Measurements from ENCODE around the gene CFAP90. TPM values are rescaled to one million over a fixed set of nuclear protein-coding genes. Genes with fewer than 3 reads are reported as not detected.

Gene CFAP90
- total and polyA plus RNA-seq, 2 of the 8 experiments (the other 6 are each of a cell fraction or from before 2014, with no cell fraction given): 0.39 to 0.92 TPM

- no peak overlapping the region for H2BK5ac ChIP-seq (ENCODE audit: low read depth, low read length)
- no peak overlapping the region for H2BK12ac ChIP-seq (ENCODE audit: low read depth, low read length)
- peaks cover 2 to 15% (median 6%) of the 10 kb centered on the region in 4 experiments; a peak in 7 of 8 replicates for H3K36me3 ChIP-seq (ENCODE audit: control insufficient read depth in 2 of 4, insufficient read depth in 4 of 4, low read length in 3 of 4)
- H3K4me3 ChIP-seq (ENCODE audit: extremely low read depth in 1 of 4, insufficient read depth in 2 of 4, low read depth in 3 of 4, low read length in 4 of 4): no peak overlapping the region
- ChIA-PET CTCF (ENCODE audit: partially characterized antibody) (interaction anchor here (0.8 to 6.8 kb wide), 18 partner anchors 10 to 1035 kb away, joined by 3 to 35 read pairs (median 4); partner anchors contain the start of genes FASTKD3 and MTRR), POLR2A (ENCODE audit: partially characterized antibody) (interaction anchor here (2.3 kb wide), 1 partner anchor 13 kb away, joined by 5 read pairs; the partner anchor contains the start of genes FASTKD3 and MTRR)
- H3K4ac ChIP-seq (replicated peaks; ENCODE audit: insufficient read length, low read depth, low read length): no peak overlapping the region
- no peak overlapping the region for H3K27ac ChIP-seq (ENCODE audit: low read depth, low read length)
- H2BK20ac ChIP-seq (ENCODE audit: low read length): no peak overlapping the region
- H3K9ac ChIP-seq (replicated peaks in 1 of 4; ENCODE audit: extremely low read depth in 1 of 4, low read depth in 3 of 4, low read length in 3 of 4): no peak overlapping the region
- no peak overlapping the region for H4K91ac ChIP-seq (replicated peaks; ENCODE audit: insufficient read length, low read length)
- no peak overlapping the region for H3K14ac ChIP-seq (ENCODE audit: insufficient read length)
- WGBS, 2 experiments (ENCODE audit: extremely low coverage in 1 of 2, insufficient coverage in 1 of 2, insufficient read length in 1 of 2, insufficient replicate concordance in 2 of 2, low coverage in 1 of 2, low lambda C conversion rate in 2 of 2, missing lambda C conversion rate in 1 of 2): 91% methylated on average over 3 of the region's 3 CpGs; no CpG with 5 or more reads in 1 of the 2 experiments
- peaks cover 0 to 2% (median 1%) of the 10 kb centered on the region in 4 experiments; a peak in 2 of 7 replicates for H3K27me3 ChIP-seq (replicated peaks in 1 of 4; ENCODE audit: control insufficient read depth in 3 of 4, extremely low read depth in 1 of 4, insufficient read depth in 3 of 4, low read length in 3 of 4)
- no peak overlapping the region for H3K18ac ChIP-seq (ENCODE audit: extremely low read depth, low read length)
- H3K56ac ChIP-seq (replicated peaks; ENCODE audit: insufficient read length, low read depth, low read length): no peak overlapping the region
- no peak overlapping the region for H2BK120ac ChIP-seq (replicated peaks; ENCODE audit: low read depth, low read length)
- no peaks in the 10 kb centered on the region for H4K20me1 ChIP-seq (replicated peaks in 1 of 2; ENCODE audit: control insufficient read depth in 1 of 2, insufficient read depth in 2 of 2, low read length in 2 of 2)
- no peak overlapping the region for H2BK15ac ChIP-seq (ENCODE audit: low read length)
- no peak overlapping the region for H4K5ac ChIP-seq (ENCODE audit: insufficient read length, low read depth, low read length)
- TF ChIP-seq YY1 (IDR thresholded peaks at IDR 0.05; ENCODE audit: low read depth, low read length) (no peak), RBBP5 (IDR thresholded peaks at IDR 0.05; ENCODE audit: borderline replicate concordance, low read depth, low read length) (no peak), EGR1 (IDR thresholded peaks at IDR 0.05; ENCODE audit: borderline replicate concordance, low read depth, low read length) (no peak), TEAD4 (IDR thresholded peaks at IDR 0.05; ENCODE audit: low read depth, low read length) (no peak), BCL11A (IDR thresholded peaks at IDR 0.05; ENCODE audit: low read depth in 2 of 2, low read length in 2 of 2) (no peak), RNF2 (IDR thresholded peaks at IDR 0.05; ENCODE audit: borderline replicate concordance, low read depth, low read length, missing control alignments, poor library complexity, severe bottlenecking) (no peak), TAF7 (optimal IDR thresholded peaks at IDR 0.05; ENCODE audit: borderline replicate concordance, low read depth, low read length) (no peak), EZH2 (IDR thresholded peaks at IDR 0.05; ENCODE audit: low read depth, low read length, severe bottlenecking) (no peak), KDM5A (IDR thresholded peaks at IDR 0.05; ENCODE audit: low read length) (no peak), MAFK (IDR thresholded peaks at IDR 0.05; ENCODE audit: low read depth, low read length) (no peak), ZNF274 (IDR thresholded peaks at IDR 0.05; ENCODE audit: borderline replicate concordance, extremely low read depth, low read length) (no peak), HDAC2 (IDR thresholded peaks at IDR 0.05; ENCODE audit: borderline replicate concordance in 1 of 2, low read depth in 2 of 2, low read length in 2 of 2) (no peak)
- no peak overlapping the region for H3K4me2 ChIP-seq (ENCODE audit: insufficient read depth in 1 of 2, low read depth in 2 of 2, low read length in 2 of 2)
- no peak for FAIRE-seq
- no peaks in the 10 kb centered on the region for H3K9me3 ChIP-seq (ENCODE audit: insufficient read depth in 2 of 2, low read depth in 1 of 2, low read length in 1 of 2)
- H4K8ac ChIP-seq (ENCODE audit: extremely low read depth, insufficient read depth, low read length): no peak overlapping the region
- no peak overlapping the region for H2AFZ ChIP-seq (ENCODE audit: low read length)
- H3K79me1 ChIP-seq (ENCODE audit: low read depth, low read length): no peaks in the 10 kb centered on the region
- no peak overlapping the region for H3K23ac ChIP-seq (ENCODE audit: insufficient read length)
- H3K4me1 ChIP-seq (replicated peaks in 1 of 4; ENCODE audit: control insufficient read depth in 3 of 4, insufficient read depth in 4 of 4, low read length in 3 of 4): 0 out of 7 replicates have a peak, but pooled peaks cover 0 to 3% (median 0%) of the 10 kb centered on the region in 4 experiments
- H2AK5ac ChIP-seq (ENCODE audit: low read depth, low read length): no peak overlapping the region
- no peak for DNase-seq (ENCODE audit: low read depth in 1 of 2, low spot score in 2 of 2)
- H3K23me2 ChIP-seq (ENCODE audit: low read depth, low read length): peaks cover 3% of the 10 kb centered on the region; the same call in 1 of the 2 replicates
- H3K79me2 ChIP-seq (ENCODE audit: control insufficient read depth in 1 of 2, insufficient read depth in 2 of 2, low read length in 2 of 2): no peaks in the 10 kb centered on the region
Measured at GRCh38 chr5:7855611-7856010, 4.7 kb upstream of the CFAP90 start.
